Measurements from ENCODE around the gene PCBD2.

DNA sequence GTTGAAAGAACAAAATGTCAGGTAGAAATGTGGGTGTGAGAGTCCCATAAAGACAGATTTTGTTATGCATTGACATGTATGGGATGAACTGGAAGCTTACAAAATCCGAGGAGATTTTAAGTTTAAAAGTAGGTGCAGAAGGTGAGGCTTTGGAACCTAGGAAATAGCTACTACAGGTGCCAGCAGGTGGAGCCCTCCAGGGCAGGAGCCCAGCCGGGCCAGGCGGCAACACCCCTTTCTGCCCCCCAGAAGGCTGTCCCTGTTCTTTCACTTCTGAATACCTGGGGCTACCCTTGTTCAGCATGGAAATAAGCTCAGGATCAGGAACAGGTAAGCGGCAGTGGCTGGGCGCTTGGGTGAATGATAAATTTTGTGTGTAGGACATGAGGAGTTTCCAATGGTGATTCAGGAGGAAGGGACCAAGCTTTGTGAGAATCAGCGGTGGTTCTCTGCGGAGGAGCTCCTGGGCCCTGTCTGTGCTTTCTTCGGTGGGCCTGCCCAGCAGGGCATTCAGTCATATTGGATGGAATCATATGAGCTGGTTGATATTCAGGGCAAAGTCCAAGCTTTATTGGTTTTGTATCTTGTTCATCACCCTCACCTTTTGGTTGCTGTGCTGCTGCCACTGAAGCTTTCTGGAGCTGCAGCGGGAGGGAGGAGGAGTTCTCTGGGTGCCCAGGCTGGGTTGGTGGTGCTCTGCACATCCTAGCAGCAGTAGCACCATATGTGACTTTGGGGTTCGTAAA is 12.3 kb downstream of the PCBD2 start:
- TF ChIP-seq, protein P1, sequence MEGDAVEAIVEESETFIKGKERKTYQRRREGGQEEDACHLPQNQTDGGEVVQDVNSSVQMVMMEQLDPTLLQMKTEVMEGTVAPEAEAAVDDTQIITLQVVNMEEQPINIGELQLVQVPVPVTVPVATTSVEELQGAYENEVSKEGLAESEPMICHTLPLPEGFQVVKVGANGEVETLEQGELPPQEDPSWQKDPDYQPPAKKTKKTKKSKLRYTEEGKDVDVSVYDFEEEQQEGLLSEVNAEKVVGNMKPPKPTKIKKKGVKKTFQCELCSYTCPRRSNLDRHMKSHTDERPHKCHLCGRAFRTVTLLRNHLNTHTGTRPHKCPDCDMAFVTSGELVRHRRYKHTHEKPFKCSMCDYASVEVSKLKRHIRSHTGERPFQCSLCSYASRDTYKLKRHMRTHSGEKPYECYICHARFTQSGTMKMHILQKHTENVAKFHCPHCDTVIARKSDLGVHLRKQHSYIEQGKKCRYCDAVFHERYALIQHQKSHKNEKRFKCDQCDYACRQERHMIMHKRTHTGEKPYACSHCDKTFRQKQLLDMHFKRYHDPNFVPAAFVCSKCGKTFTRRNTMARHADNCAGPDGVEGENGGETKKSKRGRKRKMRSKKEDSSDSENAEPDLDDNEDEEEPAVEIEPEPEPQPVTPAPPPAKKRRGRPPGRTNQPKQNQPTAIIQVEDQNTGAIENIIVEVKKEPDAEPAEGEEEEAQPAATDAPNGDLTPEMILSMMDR (IDR thresholded peaks at IDR 0.05; ENCODE audit: low read depth, low read length), result peak; percentile 16
- TF ChIP-seq POLR2A (IDR thresholded peaks at IDR 0.05; ENCODE audit: extremely low read depth, insufficient read length) (no peak), MYC (IDR thresholded peaks at IDR 0.05; ENCODE audit: low read depth, low read length) (no peak)
- TF ChIP-seq, protein P2, sequence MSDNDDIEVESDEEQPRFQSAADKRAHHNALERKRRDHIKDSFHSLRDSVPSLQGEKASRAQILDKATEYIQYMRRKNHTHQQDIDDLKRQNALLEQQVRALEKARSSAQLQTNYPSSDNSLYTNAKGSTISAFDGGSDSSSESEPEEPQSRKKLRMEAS (IDR thresholded peaks at IDR 0.05; ENCODE audit: low read depth, low read length), result no peak

Data from NB4 (cell line).